A549 (cell line): ENCODE measurements around the gene DCLK1. TPM values are rescaled to one million over a fixed set of nuclear protein-coding genes. Genes with fewer than 3 reads are reported as not detected.

Experiments
- ATAC-seq, 2 experiments: fragments of 200-7000 bp in 1 of 2; fragments of >200 bp in 1 of 2; cut with Nextera tagmentation in 1 of 2; cut with Tn5 transposase in 1 of 2; 3 replicates each; pipeline versions ENCODE4 v1.8.0 to v1.9.1; 2018 to 2020; ENCODE audit warnings: mild to moderate bottlenecking in 1 of 2, moderate library complexity in 1 of 2
- CTCF ChIA-PET: fragments of 300-600 bp; sonication (Branson Sonifier 250); formaldehyde crosslinking; extraction: SDS; loops from one replicate; lab custom pipeline; 2021; ENCODE audit warnings: antibody characterized with exemption, inconsistent platforms; lab: Yijun Ruan, JAX
- POLR2A ChIA-PET: fragments of 350-600 bp; formaldehyde crosslinking; extraction: SDS; loops from one replicate; lab custom pipeline; 2021; ENCODE audit warnings: antibody characterized with exemption, inconsistent platforms; lab: Yijun Ruan, JAX
- DNase-seq, 2 experiments: peaks; one replicate each; pipeline versions ENCODE4 v3.0.0 to v3.0.0-alpha.2; 2011 to 2016; ENCODE audit warnings: low read depth in 1 of 2, low spot score in 1 of 2
- FAIRE-seq: peaks from 2 replicates; lab custom pipeline; 2011; peaks lifted over from hg19 to GRCh38; lab: Jason Lieb, UNC
- H3K27ac ChIP-seq, 2 experiments: fragments of >200 bp; sonication (Bioruptor Twin); formaldehyde crosslinking; 3 replicates each; pipeline ENCODE4 v1.5.1; 2016 to 2017
- H3K4me1 ChIP-seq: fragments of >200 bp; sonication (Bioruptor Twin); formaldehyde crosslinking; 3 replicates; pipeline ENCODE4 v1.6.1; 2016
- H3K4me2 ChIP-seq: fragments of >200 bp; sonication (Bioruptor Twin); formaldehyde crosslinking; 3 replicates; pipeline ENCODE4 v1.6.1; 2016
- H3K4me3 ChIP-seq: fragments of >200 bp; sonication (Bioruptor Twin); formaldehyde crosslinking; 3 replicates; pipeline ENCODE4 v1.5.1; 2016
- H3K9me3 ChIP-seq: fragments of >200 bp; sonication (Bioruptor Twin); formaldehyde crosslinking; 3 replicates; pipeline ENCODE4 v1.6.1; 2016
- EHMT2 ChIP-seq: fragments of 200-600 bp; sonication (generic); IDR thresholded peaks from 2 replicates; pipeline ENCODE4 v1.6.1; 2016; ENCODE audit warnings: antibody characterized with exemption, low read depth, mild to moderate bottlenecking, moderate library complexity
- ESRRA ChIP-seq: fragments of 150-350 bp; IDR thresholded peaks from 2 replicates; pipeline ENCODE4 v1.6.1; 2014; ENCODE audit warnings: mild to moderate bottlenecking, low read length, borderline replicate concordance
- HOXB13 ChIP-seq: fragments of 250-450 bp; sonication (Bioruptor Pico); IDR thresholded peaks from 2 replicates; pipeline ENCODE4 v1.5.0; 2020; ENCODE audit warnings: low read depth, mild to moderate bottlenecking, moderate library complexity
- JUN ChIP-seq, 2 experiments: fragments of >200 bp; sonication (Bioruptor Twin); formaldehyde crosslinking; IDR thresholded peaks; 2 replicates in 1 of 2; 3 replicates in 1 of 2; pipeline ENCODE4 v1.6.1; 2016 to 2017
- NFE2L2 ChIP-seq: fragments of 150-350 bp; conservative IDR thresholded peaks from 2 replicates; pipeline ENCODE4 v1.6.1; 2014; ENCODE audit warnings: low read length
- RFX5 ChIP-seq: fragments of 450-650 bp; IDR thresholded peaks from 2 replicates; pipeline ENCODE4 v1.7.1; 2014; ENCODE audit warnings: antibody characterized with exemption, mild to moderate bottlenecking, moderate library complexity
- TP53 ChIP-seq: fragments of 250-450 bp; sonication (Bioruptor Pico); IDR thresholded peaks from 2 replicates; pipeline ENCODE4 v1.5.0; 2021; ENCODE audit warnings: mild to moderate bottlenecking, moderate library complexity
- ZNF302 ChIP-seq: fragments of 250-450 bp; sonication (Bioruptor Pico); IDR thresholded peaks from 2 replicates; pipeline ENCODE4 v1.9.0; 2021; ENCODE audit warnings: inconsistent platforms, mild to moderate bottlenecking, moderate library complexity
- whole genome bisulfite sequencing: methylation state at CpG from one replicate; pipeline ENCODE4 v1.1.6; 2017; ENCODE audit errors: missing lambda C conversion rate; 5-methylcytosine and 5-hydroxymethylcytosine counted together
- polyA plus RNA-seq, 4 experiments: library from polyadenylated mRNA; depleted of rRNA in 3 of 4; stranded (reverse); fragments of >200 nt; fragmentation: RNase III in 1 of 4; extraction: RNeasy Plus Mini Kit Qiagen cat#74134 plus additional on column Dnase treatment in 1 of 4; gene quantifications; 2 replicates in 3 of 4; 3 replicates in 1 of 4; pipeline ENCODE4 v1.2.3, GENCODE V29; 2011 to 2017
- TF ChIP-seq, protein P1 (sequence below): fragments of >200 bp; sonication (Bioruptor Twin); formaldehyde crosslinking; IDR thresholded peaks from 3 replicates; pipeline ENCODE4 v1.6.1; 2016
- TF ChIP-seq, protein P2 (sequence below): IDR thresholded peaks from 2 replicates; pipeline ENCODE4 v1.6.1; 2012; ENCODE audit warnings: low read depth, borderline replicate concordance
- TF ChIP-seq, protein P3 (sequence below): fragments of 250-450 bp; sonication (Bioruptor Pico); IDR thresholded peaks from 2 replicates; pipeline ENCODE4 v1.5.0; 2020; ENCODE audit warnings: low read depth, mild to moderate bottlenecking, moderate library complexity
- TF ChIP-seq, protein P4 (sequence below): fragments of 200-600 bp; sonication (generic); IDR thresholded peaks from 2 replicates; pipeline ENCODE4 v1.6.1; 2016; ENCODE audit warnings: antibody characterized with exemption, mild to moderate bottlenecking, moderate library complexity
- TF ChIP-seq, protein P5 (sequence below): IDR thresholded peaks from 2 replicates; pipeline ENCODE4 v1.6.1; 2012

DCLK1 gene
- polyA plus RNA-seq, 2 of the 4 experiments (the other 2 are of a cell fraction) = 0.13 to 0.21 TPM

DNA sequence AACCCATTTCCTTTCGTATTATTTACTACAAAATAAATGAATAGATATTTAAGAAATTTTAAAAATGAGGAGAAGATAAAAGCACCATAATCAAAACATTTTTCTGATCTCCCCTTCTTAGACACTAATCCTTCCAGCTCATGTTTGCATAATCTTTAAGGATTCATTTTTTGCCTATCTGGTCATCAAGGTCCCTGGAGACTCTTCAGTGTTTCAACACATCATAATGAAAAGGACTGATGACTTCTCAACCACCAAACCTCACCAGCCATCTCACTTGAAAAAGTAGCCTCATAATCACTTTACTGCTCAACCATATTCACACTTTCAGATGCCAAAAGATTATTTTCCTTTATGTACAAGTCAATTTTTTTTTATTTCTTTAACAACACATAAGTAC, 80.1 kb downstream of the DCLK1 start:
- ChIA-PET CTCF (no interaction called here), POLR2A (no interaction called here)
- TF ChIP-seq, protein P1, sequence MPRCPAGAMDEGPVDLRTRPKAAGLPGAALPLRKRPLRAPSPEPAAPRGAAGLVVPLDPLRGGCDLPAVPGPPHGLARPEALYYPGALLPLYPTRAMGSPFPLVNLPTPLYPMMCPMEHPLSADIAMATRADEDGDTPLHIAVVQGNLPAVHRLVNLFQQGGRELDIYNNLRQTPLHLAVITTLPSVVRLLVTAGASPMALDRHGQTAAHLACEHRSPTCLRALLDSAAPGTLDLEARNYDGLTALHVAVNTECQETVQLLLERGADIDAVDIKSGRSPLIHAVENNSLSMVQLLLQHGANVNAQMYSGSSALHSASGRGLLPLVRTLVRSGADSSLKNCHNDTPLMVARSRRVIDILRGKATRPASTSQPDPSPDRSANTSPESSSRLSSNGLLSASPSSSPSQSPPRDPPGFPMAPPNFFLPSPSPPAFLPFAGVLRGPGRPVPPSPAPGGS = no peak
- TF ChIP-seq HOXB13 (CRISPR knock-in tag) = no peak
- TF ChIP-seq, protein P2, sequence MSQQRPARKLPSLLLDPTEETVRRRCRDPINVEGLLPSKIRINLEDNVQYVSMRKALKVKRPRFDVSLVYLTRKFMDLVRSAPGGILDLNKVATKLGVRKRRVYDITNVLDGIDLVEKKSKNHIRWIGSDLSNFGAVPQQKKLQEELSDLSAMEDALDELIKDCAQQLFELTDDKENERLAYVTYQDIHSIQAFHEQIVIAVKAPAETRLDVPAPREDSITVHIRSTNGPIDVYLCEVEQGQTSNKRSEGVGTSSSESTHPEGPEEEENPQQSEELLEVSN = no peak
- FAIRE-seq (no peak), DNase-seq (no peak), ATAC-seq (no peak)
- no peaks in the 10 kb centered on the region for H3K9me3 ChIP-seq
- H3K4me3 ChIP-seq = no peak overlapping the region
- H3K4me1 ChIP-seq = no peaks in the 10 kb centered on the region
- 0% methylated on average over 1 of the region's 1 CpG for WGBS
- H3K4me2 ChIP-seq = no peak overlapping the region
- H3K27ac ChIP-seq = no peak overlapping the region

DNA sequence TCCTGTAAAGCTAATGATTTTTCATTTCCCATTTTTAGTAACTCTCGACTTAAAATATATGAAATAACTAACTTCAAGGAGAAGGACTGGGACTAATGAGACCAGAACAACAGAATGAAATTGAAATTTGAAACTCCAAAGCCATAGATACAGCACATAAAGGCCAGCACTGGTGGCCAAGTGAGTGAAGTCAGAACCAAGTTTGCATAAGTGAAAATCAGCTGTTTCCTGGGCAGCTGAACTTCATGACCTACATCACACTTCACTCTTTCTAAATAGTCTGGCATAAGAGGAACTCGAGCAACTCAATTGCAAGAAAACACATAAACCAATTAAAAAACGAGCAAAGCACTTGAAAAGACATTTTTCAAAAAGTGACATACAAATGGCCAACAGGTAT, 84.5 kb downstream of the DCLK1 start:
- TF ChIP-seq ESRRA (no peak), TP53 (CRISPR knock-in tag) (no peak), ZNF302 (CRISPR knock-in tag) (no peak), NFE2L2 (no peak)
- TF ChIP-seq, protein P3, sequence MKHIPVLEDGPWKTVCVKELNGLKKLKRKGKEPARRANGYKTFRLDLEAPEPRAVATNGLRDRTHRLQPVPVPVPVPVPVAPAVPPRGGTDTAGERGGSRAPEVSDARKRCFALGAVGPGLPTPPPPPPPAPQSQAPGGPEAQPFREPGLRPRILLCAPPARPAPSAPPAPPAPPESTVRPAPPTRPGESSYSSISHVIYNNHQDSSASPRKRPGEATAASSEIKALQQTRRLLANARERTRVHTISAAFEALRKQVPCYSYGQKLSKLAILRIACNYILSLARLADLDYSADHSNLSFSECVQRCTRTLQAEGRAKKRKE = no peak
- TF ChIP-seq, protein P4, sequence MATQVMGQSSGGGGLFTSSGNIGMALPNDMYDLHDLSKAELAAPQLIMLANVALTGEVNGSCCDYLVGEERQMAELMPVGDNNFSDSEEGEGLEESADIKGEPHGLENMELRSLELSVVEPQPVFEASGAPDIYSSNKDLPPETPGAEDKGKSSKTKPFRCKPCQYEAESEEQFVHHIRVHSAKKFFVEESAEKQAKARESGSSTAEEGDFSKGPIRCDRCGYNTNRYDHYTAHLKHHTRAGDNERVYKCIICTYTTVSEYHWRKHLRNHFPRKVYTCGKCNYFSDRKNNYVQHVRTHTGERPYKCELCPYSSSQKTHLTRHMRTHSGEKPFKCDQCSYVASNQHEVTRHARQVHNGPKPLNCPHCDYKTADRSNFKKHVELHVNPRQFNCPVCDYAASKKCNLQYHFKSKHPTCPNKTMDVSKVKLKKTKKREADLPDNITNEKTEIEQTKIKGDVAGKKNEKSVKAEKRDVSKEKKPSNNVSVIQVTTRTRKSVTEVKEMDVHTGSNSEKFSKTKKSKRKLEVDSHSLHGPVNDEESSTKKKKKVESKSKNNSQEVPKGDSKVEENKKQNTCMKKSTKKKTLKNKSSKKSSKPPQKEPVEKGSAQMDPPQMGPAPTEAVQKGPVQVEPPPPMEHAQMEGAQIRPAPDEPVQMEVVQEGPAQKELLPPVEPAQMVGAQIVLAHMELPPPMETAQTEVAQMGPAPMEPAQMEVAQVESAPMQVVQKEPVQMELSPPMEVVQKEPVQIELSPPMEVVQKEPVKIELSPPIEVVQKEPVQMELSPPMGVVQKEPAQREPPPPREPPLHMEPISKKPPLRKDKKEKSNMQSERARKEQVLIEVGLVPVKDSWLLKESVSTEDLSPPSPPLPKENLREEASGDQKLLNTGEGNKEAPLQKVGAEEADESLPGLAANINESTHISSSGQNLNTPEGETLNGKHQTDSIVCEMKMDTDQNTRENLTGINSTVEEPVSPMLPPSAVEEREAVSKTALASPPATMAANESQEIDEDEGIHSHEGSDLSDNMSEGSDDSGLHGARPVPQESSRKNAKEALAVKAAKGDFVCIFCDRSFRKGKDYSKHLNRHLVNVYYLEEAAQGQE = no peak
- 2% methylated on average over 3 of the region's 3 CpGs for WGBS
- CTCF ChIA-PET = no interaction called here
- H3K9me3 ChIP-seq = no peaks in the 10 kb centered on the region
- no peak overlapping the region for H3K4me3 ChIP-seq
- no peak for FAIRE-seq
- POLR2A ChIA-PET = no interaction called here
- H3K27ac ChIP-seq = no peak overlapping the region
- H3K4me1 ChIP-seq = no peaks in the 10 kb centered on the region
- no peak for DNase-seq
- no peak overlapping the region for H3K4me2 ChIP-seq
- ATAC-seq = no peak

DNA sequence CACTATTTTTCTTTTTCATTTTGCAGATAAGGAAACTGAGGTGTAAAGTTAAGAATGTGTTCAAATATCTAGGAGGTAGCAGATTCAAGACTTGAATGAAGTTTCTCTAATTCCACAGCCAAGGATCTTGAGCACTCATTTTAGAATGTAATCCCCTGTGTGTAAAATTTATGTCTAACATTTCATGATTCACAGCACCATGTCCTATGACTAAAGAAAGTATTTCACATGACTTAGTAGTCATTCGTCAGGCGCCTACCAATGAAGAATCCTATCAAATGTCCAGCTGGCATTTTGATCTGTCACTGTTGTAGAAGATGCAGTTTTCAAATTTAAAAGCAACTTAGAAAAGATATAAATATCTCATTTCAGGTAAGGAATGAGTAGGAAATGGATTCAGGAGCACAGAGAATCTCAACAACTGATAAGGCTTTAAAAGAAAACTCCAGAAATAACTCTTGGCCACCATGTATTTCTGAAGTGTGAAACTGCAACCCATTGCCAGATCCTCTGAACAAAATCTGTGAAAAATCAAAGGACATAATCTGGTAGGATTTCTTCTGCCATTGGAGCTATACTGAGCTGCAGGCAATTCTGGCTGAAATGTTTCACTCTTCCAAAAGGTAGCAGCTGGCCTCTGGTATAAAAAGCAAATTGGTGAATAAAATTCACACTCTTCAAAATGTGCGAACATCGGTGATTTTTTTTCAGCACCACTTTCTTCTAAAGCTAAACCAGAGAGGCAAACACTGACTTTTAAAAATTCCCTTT, 92.2 kb downstream of the DCLK1 start:
- no peak for FAIRE-seq
- POLR2A ChIA-PET = no interaction called here
- H3K4me3 ChIP-seq = no peak overlapping the region

More for the DNA sequence above, 92.2 kb downstream of the DCLK1 start:
- TF ChIP-seq JUN (IDR thresholded peaks at IDR 0.05) (no peak), RFX5 (no peak), EHMT2 (no peak)
- TF ChIP-seq, protein P5, sequence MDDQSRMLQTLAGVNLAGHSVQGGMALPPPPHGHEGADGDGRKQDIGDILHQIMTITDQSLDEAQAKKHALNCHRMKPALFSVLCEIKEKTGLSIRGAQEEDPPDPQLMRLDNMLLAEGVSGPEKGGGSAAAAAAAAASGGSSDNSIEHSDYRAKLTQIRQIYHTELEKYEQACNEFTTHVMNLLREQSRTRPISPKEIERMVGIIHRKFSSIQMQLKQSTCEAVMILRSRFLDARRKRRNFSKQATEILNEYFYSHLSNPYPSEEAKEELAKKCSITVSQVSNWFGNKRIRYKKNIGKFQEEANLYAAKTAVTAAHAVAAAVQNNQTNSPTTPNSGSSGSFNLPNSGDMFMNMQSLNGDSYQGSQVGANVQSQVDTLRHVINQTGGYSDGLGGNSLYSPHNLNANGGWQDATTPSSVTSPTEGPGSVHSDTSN = no peak
- WGBS = 56% methylated on average over 4 of the region's 4 CpGs
- DNase-seq = no peak
- Histone ChIP-seq H3K4me1 (no peaks in the 10 kb centered on the region), H3K27ac (no peak overlapping the region), H3K4me2 (no peak overlapping the region), H3K9me3 (no peaks in the 10 kb centered on the region)
- CTCF ChIA-PET = no interaction called here
- ATAC-seq = no peak
